GM13977 (cell line): ENCODE data around the gene CSNK1G1.

ENCODE experiments used
- DNase-seq: peaks from one replicate; pipeline ENCODE4 v3.0.0; 2012; ENCODE audit warnings: low spot score
- in situ Hi-C: fragments of 300-500 bp; cut with MboI; formaldehyde crosslinking; loops from one replicate; pipeline ENCODE4 v1.12.0; 2022; ENCODE audit warnings: low sequenced_read_pairs, low pct_unique_long_range_greater_than_20kb, mixed read lengths, inconsistent platforms; ENCODE audit not compliant: unreplicated experiment
- TF ChIP-seq, protein P1 (sequence below): IDR thresholded peaks from 2 replicates; pipeline ENCODE4 v1.5.1; 2012; ENCODE audit warnings: mild to moderate bottlenecking, control low read depth; ENCODE audit not compliant: insufficient read depth; ENCODE audit errors: extremely low read depth, missing control alignments

CSNK1G1 gene

GRCh38 chr15:64136347-64136746 is 219.6 kb downstream of the CSNK1G1 start:
- in situ Hi-C loops = no loop called here
- TF ChIP-seq, protein P1, sequence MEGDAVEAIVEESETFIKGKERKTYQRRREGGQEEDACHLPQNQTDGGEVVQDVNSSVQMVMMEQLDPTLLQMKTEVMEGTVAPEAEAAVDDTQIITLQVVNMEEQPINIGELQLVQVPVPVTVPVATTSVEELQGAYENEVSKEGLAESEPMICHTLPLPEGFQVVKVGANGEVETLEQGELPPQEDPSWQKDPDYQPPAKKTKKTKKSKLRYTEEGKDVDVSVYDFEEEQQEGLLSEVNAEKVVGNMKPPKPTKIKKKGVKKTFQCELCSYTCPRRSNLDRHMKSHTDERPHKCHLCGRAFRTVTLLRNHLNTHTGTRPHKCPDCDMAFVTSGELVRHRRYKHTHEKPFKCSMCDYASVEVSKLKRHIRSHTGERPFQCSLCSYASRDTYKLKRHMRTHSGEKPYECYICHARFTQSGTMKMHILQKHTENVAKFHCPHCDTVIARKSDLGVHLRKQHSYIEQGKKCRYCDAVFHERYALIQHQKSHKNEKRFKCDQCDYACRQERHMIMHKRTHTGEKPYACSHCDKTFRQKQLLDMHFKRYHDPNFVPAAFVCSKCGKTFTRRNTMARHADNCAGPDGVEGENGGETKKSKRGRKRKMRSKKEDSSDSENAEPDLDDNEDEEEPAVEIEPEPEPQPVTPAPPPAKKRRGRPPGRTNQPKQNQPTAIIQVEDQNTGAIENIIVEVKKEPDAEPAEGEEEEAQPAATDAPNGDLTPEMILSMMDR = no peak

GRCh38 chr15:64134345-64134829 is 221.6 kb downstream of the CSNK1G1 start:
- DNase-seq = no peak
- TF ChIP-seq, protein P1 = no peak
- in situ Hi-C loops = no loop called here

More at GRCh38 chr15:64136347-64136746, 219.6 kb downstream of the CSNK1G1 start:
- no peak for DNase-seq

- TF ChIP-seq, protein P1 = no peak
- no peak for DNase-seq
- in situ Hi-C loops = no loop called here
Observed at GRCh38 chr15:64133623-64134344, 222.2 kb downstream of the CSNK1G1 start.

GRCh38 chr15:64132217-64132616 is 223.8 kb downstream of the CSNK1G1 start:
- TF ChIP-seq, protein P1 = no peak
- in situ Hi-C loops = no loop called here
- DNase-seq = no peak

GRCh38 chr15:64131547-64131946 is 224.4 kb downstream of the CSNK1G1 start:
- DNase-seq = no peak
- TF ChIP-seq, protein P1 = no peak
- in situ Hi-C loops = no loop called here

- in situ Hi-C loops = no loop called here
- DNase-seq = no peak
- TF ChIP-seq, protein P1 = no peak
Observed at GRCh38 chr15:64130159-64130558, 225.8 kb downstream of the CSNK1G1 start.
